BLaER1 (cell line): ENCODE results near the gene GMDS.

ENCODE experiments used
- H3K27ac ChIP-seq: shearing (Covaris generic); formaldehyde crosslinking; 2 replicates; pipeline ENCODE4 v1.8.1; 2022
- H3K27me3 ChIP-seq: shearing (Covaris generic); formaldehyde crosslinking; 2 replicates; pipeline ENCODE4 v1.8.1; 2022
- H3K36me3 ChIP-seq: shearing (Covaris generic); formaldehyde crosslinking; 2 replicates; pipeline ENCODE4 v1.8.1; 2022
- H3K4me1 ChIP-seq: shearing (Covaris generic); formaldehyde crosslinking; 2 replicates; pipeline ENCODE4 v1.8.1; 2022
- H3K4me2 ChIP-seq: shearing (Covaris generic); formaldehyde crosslinking; 2 replicates; pipeline ENCODE4 v1.8.1; 2022
- H3K4me3 ChIP-seq: shearing (Covaris generic); formaldehyde crosslinking; 2 replicates; pipeline ENCODE4 v1.8.1; 2022
- H3K9ac ChIP-seq: shearing (Covaris generic); formaldehyde crosslinking; 2 replicates; pipeline ENCODE4 v1.8.1; 2022
- H3K9me3 ChIP-seq: shearing (Covaris generic); formaldehyde crosslinking; 2 replicates; pipeline ENCODE4 v1.8.1; 2022
- H4K20me1 ChIP-seq: shearing (Covaris generic); formaldehyde crosslinking; 2 replicates; pipeline ENCODE4 v1.8.1; 2022
- Cebpa-rat ChIP-seq: shearing (Covaris generic); IDR thresholded peaks from 2 replicates; pipeline ENCODE4 v1.8.1; 2022

Gene GMDS

GRCh38 chr6:1781152-1781816, 464.1 kb downstream of the GMDS start:
- no peak for TF ChIP-seq Cebpa-rat
- Histone ChIP-seq H3K9ac (no peak overlapping the region), H3K9me3 (no peaks in the 10 kb centered on the region), H3K4me1 (peaks cover 6% of the 10 kb centered on the region), H3K4me2 (no peak overlapping the region), H3K27me3 (no peaks in the 10 kb centered on the region), H3K27ac (no peak overlapping the region), H4K20me1 (no peaks in the 10 kb centered on the region), H3K36me3 (no peaks in the 10 kb centered on the region), H3K4me3 (no peak overlapping the region)

GRCh38 chr6:1780251-1780867, 465.0 kb downstream of the GMDS start:
- H3K9me3 ChIP-seq, result no peaks in the 10 kb centered on the region
- H3K27ac ChIP-seq, result no peak overlapping the region
- no peak for TF ChIP-seq Cebpa-rat
- no peak overlapping the region for H3K4me3 ChIP-seq
- no peak overlapping the region for H3K9ac ChIP-seq
- no peaks in the 10 kb centered on the region for H3K36me3 ChIP-seq
- no peaks in the 10 kb centered on the region for H4K20me1 ChIP-seq
- no peaks in the 10 kb centered on the region for H3K27me3 ChIP-seq
- peak overlapping the region; percentile 27; the same call in 1 of the 2 replicates for H3K4me2 ChIP-seq
- H3K4me1 ChIP-seq, result peaks cover 6% of the 10 kb centered on the region

GRCh38 chr6:1778686-1779235, 466.6 kb downstream of the GMDS start:
- peaks cover 13% of the 10 kb centered on the region for H3K4me1 ChIP-seq
- TF ChIP-seq Cebpa-rat, result no peak
- H3K9ac ChIP-seq, result no peak overlapping the region
- H3K27ac ChIP-seq, result no peak overlapping the region
- no peak overlapping the region for H3K4me2 ChIP-seq
- H3K36me3 ChIP-seq, result no peaks in the 10 kb centered on the region
- no peaks in the 10 kb centered on the region for H3K27me3 ChIP-seq
- no peaks in the 10 kb centered on the region for H4K20me1 ChIP-seq
- no peak overlapping the region for H3K4me3 ChIP-seq
- no peaks in the 10 kb centered on the region for H3K9me3 ChIP-seq

- Histone ChIP-seq H3K27ac (no peak overlapping the region), H3K36me3 (no peaks in the 10 kb centered on the region), H3K4me2 (no peak overlapping the region), H3K4me3 (no peak overlapping the region), H3K9ac (no peak overlapping the region), H3K27me3 (no peaks in the 10 kb centered on the region), H3K9me3 (no peaks in the 10 kb centered on the region), H4K20me1 (no peaks in the 10 kb centered on the region), H3K4me1 (peaks cover 19% of the 10 kb centered on the region)
- TF ChIP-seq Cebpa-rat, result no peak
Measured at GRCh38 chr6:1777921-1778685, 467.3 kb downstream of the GMDS start.

GRCh38 chr6:1775441-1775840, 470.0 kb downstream of the GMDS start:
- Histone ChIP-seq H3K27ac (no peak overlapping the region), H3K4me1 (peaks cover 19% of the 10 kb centered on the region), H3K9ac (no peak overlapping the region), H3K9me3 (no peaks in the 10 kb centered on the region), H4K20me1 (no peaks in the 10 kb centered on the region), H3K27me3 (no peaks in the 10 kb centered on the region), H3K36me3 (no peaks in the 10 kb centered on the region), H3K4me3 (no peak overlapping the region), H3K4me2 (no peak overlapping the region)
- TF ChIP-seq Cebpa-rat, result no peak

GRCh38 chr6:1774226-1774915, 471.0 kb downstream of the GMDS start:
- Histone ChIP-seq H4K20me1 (no peaks in the 10 kb centered on the region), H3K36me3 (no peaks in the 10 kb centered on the region), H3K4me3 (no peak overlapping the region), H3K27ac (no peak overlapping the region), H3K4me2 (peak overlapping the region; percentile 17; the same call in 1 of the 2 replicates), H3K9me3 (no peaks in the 10 kb centered on the region), H3K9ac (no peak overlapping the region), H3K4me1 (peaks cover 19% of the 10 kb centered on the region; the same call in 1 of the 2 replicates), H3K27me3 (no peaks in the 10 kb centered on the region)
- TF ChIP-seq Cebpa-rat, result no peak

- TF ChIP-seq Cebpa-rat, result no peak
- H3K36me3 ChIP-seq, result no peaks in the 10 kb centered on the region
Measured at GRCh38 chr6:1773700-1774099, 471.7 kb downstream of the GMDS start.

GRCh38 chr6:1770968-1771723, 474.3 kb downstream of the GMDS start:
- no peaks in the 10 kb centered on the region for H3K9me3 ChIP-seq
- no peaks in the 10 kb centered on the region for H4K20me1 ChIP-seq
- peaks cover 28% of the 10 kb centered on the region for H3K4me1 ChIP-seq
- H3K27ac ChIP-seq, result no peak overlapping the region
- no peak overlapping the region for H3K9ac ChIP-seq
- H3K4me3 ChIP-seq, result no peak overlapping the region
- no peak for TF ChIP-seq Cebpa-rat
- H3K27me3 ChIP-seq, result no peaks in the 10 kb centered on the region
- H3K4me2 ChIP-seq, result no peak overlapping the region
- H3K36me3 ChIP-seq, result no peaks in the 10 kb centered on the region

More at GRCh38 chr6:1773700-1774099, 471.7 kb downstream of the GMDS start:
- H3K4me1 ChIP-seq, result peaks cover 19% of the 10 kb centered on the region; the same call in 1 of the 2 replicates
- H3K9ac ChIP-seq, result no peak overlapping the region
- H3K9me3 ChIP-seq, result no peaks in the 10 kb centered on the region
- H4K20me1 ChIP-seq, result no peaks in the 10 kb centered on the region
- no peak overlapping the region for H3K4me3 ChIP-seq
- H3K27ac ChIP-seq, result no peak overlapping the region
- H3K4me2 ChIP-seq, result peak overlapping the region; percentile 17; the same call in 1 of the 2 replicates
- H3K27me3 ChIP-seq, result no peaks in the 10 kb centered on the region

- TF ChIP-seq Cebpa-rat, result no peak
- H3K4me2 ChIP-seq, result peak overlapping the region; percentile 10; the same call in 1 of the 2 replicates
- H3K36me3 ChIP-seq, result no peaks in the 10 kb centered on the region
- H3K27ac ChIP-seq, result no peak overlapping the region
- no peak overlapping the region for H3K9ac ChIP-seq
- H4K20me1 ChIP-seq, result no peaks in the 10 kb centered on the region
- no peaks in the 10 kb centered on the region for H3K27me3 ChIP-seq
- peaks cover 28% of the 10 kb centered on the region for H3K4me1 ChIP-seq
- H3K9me3 ChIP-seq, result no peaks in the 10 kb centered on the region
- H3K4me3 ChIP-seq, result no peak overlapping the region
Measured at GRCh38 chr6:1770435-1770843, 475.0 kb downstream of the GMDS start.
